HG02678 (cell line): ENCODE results near the gene RNF19B.

Experiments
- ATAC-seq: cut with Tn5 transposase; IDR thresholded peaks from one replicate; pipeline ENCODE4 v1.9.1; 2021; ENCODE audit warnings: mild to moderate bottlenecking, moderate library complexity; ENCODE audit not compliant: unreplicated experiment

Gene RNF19B

DNA sequence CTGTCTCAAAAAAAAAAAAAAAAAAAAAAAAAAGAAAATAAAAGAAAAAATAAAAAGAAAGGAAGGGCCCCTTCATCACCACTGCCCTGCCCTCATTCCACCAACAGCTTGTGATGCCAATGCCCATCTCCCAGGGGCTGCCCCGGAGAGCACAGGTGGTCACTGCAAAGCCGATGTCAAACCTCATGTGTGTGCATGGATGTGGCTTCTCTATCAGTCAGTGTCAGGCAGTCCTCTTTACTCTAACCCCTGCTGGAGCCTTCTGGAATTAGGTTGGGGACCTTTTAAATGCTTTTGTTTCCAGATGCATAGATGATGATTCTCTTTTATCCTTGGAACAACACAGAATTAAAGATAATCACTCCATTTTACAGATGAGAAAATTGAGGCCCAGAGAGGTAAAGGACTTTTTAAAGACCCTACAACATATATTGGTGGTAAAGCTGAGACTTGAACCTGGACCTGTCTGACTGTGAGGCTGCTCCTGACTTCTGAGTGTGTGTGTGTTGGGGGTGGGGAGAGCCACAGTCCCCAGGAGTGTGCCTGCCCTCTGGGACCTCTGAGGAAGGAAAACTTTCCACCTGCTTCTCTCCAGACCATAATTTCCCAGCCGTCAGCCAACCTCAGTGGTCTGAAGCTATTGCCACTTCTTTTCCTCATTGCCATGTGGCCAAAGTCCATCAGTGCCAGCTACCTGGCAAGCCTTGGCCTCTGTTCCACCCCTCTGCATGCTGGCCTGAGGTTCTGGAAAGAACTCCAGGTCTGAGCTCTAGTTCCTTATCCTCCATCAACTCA, 60.4 kb downstream of the RNF19B start:
- ATAC-seq = no peak

DNA sequence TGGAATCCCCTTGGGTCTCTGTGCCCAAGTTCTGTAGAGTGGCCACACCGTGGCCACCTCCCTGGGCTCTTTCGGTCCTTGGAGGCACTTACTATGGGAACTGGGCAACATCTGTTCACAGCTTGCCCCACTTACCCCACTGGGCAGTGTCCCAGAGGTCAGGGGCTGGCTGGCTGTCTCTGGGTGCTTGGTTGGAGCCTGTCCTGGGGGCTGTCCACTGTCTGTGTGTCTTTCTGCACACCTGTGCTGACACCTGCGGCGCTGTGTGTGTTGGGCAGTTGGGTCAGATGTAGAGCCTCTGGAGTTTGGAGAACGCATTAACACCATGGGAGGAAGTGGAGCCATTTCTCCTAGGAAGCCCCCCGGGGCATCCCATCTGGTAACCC, 62.1 kb downstream of the RNF19B start:
- ATAC-seq = no peak

DNA sequence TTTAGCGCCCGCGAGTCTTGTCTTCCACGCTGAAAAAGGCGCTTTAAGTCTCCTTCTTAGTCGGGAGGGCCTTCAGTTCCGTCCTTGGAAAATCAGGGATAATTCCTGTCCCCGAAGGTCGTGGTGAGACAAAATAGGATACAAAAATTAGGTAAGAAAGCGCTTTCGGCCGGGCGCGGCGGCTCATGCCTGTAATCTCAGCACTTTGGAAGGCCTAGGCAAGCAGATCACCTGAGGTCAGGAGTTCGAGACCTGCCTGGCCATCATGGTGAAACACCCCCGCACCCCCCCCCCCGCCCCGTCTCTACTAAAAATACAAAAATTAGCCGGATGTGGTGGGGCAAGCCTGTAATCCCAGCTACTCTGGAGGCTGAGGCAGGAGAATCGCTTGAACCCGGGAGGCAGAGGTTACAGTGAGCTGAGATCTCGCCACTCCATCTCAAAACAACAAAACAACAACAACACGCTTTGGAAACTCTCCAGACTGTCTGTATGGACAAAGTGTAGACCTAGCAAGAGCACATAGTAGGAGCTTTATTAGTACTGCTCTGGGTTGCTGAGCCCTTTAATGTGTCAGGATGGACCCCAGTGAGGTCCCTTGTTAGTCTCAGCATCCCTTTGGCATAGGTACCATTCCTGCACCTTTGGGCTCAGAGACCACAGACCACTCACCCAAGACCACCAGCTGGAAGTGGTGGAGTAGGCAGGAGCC, 62.6 kb downstream of the RNF19B start:
- no peak for ATAC-seq

DNA sequence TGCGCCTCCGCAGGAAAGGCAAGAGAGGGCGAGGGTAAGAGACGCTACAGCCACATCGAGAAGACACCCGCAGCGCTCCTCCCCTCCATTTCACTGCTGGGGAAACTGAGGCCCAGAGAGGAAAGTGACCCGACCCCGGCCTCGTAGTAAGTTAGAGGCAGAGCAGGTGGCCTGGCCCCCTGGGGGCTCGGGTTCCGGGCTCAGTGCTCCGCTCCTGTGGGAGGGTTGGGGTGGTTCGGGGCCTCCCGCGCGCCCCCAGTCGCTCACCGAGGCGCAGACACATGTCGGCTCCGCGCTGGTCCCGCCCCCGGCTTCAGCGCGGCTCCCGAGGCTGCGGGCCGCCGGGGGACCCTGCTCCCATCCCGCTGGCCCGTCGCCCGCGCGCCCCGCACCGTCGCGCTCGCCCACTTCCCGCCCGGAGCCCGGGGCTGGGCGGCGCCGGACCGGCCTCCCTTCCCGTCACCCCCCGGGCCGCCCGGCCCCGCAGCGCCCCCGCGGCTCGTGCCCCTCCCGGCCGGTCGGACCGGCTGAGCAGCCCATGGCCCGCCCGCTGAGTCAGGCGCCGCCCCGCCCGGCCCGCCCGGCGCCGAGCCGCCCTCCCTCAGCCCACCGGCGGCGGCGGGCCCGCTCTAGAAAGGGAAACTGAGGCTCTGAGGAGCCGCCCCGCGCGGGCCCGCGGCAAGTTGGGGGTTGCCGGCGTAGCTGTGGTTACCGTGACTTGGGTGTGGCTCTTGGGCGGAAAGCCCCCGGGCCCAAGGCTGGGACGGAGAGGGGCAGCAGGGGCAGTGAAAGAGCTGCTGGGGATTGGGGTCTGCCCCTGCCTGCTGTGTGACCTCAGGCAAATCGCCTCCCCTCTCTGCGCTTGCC, 63.4 kb downstream of the RNF19B start, which contains the start of gene TMEM54:
TSS of gene TMEM54 (minus strand) at position 434 of the 867 bp plus-strand sequence. CDS start at position 283, 151 bp downstream.
- no peak for ATAC-seq

DNA sequence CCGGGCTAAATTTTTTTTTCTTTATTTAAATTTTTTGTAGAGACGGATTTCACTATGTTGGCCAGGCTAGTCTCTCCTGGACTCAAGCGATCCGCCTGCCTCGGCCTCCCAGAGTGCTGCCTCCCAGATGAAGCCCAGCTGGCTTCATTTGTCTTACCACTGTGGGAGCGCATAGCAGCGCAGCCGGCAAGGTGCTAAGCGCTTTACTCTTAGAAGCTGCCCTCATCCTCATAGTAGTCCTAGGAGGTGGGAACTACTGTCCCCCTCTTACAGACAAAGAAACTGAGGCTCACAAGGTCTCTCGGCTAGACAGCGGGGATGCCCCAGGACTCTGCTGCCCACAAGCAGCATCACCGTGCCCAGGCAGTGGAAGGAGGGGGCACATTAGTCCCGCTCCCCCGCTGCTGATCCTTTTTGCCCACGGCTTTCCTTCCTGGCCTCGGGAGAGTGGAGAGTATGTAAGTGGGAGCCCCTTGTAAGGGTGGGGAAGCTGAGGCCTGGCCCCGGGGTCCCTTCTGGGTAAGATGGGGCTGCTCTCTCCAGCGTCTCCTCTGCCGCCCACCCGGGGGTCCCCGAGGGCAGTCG, 64.1 kb downstream of the RNF19B start:
- ATAC-seq = no peak

DNA sequence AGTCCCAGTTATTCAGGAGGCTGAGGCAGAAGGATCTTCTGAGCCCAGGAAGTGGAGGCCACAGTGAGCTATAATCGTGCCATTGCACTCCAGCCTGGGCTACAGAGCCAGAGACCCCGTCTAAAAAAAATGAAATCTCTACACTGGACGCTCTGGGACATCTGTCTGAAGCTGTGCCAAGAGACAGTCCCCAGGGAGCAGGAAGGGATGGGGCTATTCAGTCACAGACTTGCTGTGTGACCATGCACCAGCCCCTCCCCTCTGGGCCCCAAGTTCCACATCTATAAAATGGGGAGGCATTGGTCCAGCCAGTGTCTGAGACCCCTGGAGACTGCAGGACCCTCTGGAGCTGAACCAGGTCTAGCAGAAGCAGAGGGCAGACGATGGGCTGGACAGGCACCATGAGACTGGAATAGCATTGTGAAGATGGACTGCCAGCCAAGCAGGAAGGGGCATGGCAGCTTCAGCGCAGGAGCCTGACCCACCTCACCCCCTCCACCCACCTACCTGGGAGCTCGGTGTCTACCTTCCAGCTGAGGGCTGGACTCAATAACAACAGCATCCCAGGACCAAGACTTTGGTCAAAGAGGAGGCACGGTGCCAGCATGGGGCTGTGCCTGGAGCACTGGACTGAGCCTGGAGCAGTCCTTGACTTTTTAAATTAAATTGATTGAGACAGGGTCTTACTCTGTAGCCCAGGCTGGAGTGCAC, 64.9 kb downstream of the RNF19B start:
- ATAC-seq = no peak

DNA sequence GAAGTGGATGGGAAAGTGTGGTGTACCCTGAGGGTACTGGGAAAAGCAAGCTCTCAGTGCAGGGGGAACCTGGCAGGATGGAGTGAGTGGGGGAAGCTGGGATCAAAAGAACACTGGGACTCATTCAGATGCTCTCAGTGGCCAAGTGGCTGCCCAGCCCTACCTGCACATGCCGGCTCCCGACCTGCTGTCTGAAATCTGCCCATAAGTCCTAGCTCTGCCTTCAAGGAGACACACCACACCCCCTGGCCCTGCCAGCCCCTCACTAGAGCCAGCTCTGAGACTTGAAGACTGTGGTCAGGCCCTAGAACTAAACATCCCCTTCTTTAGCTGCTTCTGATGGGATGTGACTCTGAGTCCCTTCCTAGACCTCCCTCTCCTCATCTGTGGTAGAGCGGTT, 65.7 kb downstream of the RNF19B start:
- ATAC-seq = no peak

DNA sequence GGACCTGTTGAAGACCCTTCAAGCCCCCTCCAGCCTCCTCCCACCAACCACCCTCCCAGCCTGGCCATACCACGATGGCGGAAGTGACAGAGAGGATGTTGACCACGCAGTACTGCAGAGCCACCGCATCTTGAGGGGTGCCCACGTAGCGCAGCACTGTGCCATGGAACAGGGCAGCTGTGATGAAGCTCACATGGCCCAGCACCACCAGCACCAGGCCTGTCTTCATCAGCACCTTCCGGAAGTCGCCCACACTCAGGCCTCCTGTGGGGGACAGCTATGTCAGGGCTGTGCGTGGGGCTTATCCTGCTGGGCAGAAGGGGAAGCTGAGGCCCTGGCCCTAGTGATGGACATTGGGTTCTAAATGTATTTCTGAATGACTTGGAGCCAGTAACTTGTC, 66.6 kb downstream of the RNF19B start:
- ATAC-seq = no peak

DNA sequence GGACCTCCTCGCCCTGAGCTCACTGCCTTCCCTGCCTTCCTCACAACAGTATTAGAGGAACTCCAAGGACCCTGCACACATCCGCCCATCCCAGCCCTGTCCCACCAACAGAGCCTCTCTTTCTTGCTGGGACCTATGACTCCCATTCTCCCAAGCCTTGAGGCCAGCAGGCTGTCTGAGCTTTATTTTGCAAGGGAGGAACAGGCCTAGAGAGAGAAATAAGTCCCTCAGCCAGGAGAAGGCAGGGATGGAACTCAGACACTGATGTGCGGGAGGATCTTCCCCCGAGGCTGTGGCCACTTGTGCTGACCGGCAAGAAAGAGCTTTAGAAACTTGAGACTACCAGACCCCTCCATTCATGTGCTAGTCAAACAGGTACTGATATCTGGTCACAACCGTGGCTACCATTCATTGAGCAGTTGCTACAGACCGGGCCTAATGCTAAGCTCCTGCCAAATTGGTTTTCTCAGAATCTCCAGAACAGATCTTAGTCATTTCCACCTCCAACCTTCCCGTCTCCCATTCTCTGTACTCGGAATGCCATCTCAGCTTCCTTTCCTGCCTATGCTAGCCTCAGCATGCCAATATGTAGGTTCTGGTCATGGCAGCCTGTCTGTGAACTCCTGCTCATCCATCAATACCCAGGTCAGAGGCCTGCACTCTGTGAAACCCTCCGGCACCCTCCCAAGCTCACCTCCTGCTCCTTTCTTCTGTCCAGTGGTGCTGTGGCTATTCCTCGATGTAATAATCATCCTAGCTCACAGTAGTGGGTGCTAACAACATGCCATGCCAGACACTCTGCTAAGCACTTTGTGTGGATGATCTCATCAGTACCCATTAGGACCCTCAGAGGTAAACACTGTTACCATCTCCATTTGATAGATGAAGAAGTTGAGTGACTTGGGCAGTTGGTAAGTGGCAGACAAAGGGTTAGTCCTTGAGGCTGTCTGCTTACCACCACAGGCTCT, 67.2 kb downstream of the RNF19B start:
- no peak for ATAC-seq

DNA sequence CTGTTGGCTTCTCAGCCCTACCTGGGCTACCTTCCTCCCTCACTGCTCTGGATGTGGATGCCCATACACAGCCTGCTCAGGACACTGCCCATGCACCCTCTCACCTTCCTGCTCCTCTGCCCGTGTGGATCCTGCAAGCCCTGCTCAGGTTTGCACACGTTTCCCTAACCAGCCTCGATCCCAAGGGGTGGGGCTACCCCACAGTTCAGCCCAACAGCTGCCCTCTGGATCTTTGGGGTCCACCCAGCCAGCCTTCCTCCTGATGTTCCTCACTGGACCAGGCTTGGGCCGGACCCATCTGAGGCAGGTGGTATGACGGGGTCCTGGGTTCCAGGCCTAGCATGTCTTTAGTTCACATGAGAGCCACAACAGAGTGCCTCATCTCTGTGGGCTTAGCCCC, 68.2 kb downstream of the RNF19B start:
- no peak for ATAC-seq

DNA sequence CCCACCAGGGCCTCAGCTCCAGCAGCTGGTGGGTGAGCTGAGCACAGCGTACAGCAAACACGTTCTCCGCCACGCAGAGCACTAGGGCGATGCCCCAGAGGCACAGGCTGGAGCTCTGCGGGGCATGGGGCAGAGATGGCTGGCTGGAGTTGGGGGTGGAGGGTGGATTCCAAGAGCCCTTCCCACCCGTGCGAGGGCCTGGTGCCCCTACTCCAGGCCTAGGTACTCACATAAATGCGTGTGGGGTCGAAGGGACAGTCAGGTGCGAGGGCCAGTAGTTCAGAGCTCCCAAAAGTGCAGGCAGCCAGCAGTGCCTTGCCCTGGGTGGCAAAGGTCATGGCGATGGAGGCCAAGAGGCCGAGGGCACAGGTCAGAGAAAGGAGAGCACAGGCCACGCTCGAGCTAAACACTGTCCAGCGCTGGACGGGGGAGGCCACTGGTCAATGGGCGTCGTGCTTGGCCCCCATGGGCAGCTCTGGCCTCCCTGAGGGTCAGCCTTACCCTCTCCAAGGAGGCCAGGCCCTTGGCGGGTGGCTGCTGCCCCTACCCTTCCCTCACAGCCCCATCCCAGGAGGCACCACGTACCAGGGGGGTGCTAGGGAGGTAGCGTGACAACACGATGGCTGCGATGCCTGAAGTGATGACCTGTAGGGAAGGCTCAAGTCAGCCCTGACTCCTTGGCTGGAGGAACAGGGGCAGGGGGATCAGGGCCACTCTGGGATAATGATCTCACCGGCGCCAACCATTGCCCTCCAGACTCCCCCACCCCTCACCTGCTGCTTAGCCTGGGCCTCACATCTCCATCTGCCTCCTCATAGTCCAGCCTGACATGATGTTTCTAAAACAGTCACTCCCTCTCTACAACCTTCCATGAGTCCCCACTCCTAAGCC, 69.0 kb downstream of the RNF19B start:
- ATAC-seq = no peak

DNA sequence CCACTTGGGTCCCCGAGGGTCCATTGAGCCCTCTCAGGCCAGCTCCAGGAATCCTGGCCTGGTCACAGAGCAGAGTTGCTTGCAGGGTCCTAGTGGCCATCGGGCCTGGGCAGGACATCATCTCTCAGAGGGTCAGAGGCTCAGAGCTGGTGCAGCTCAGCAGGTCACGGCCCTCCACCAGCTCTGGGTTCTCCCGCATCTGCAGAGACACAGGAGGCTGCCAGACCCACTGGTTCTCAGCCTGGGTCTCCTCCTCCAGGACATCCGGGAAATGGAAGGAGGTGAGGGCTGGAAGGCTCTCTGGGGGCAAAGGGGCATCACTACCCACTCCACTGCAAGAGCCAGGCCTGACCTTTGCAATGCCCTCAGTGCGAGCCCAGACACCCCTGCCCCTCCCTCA, 69.9 kb downstream of the RNF19B start:
- ATAC-seq = no peak

DNA sequence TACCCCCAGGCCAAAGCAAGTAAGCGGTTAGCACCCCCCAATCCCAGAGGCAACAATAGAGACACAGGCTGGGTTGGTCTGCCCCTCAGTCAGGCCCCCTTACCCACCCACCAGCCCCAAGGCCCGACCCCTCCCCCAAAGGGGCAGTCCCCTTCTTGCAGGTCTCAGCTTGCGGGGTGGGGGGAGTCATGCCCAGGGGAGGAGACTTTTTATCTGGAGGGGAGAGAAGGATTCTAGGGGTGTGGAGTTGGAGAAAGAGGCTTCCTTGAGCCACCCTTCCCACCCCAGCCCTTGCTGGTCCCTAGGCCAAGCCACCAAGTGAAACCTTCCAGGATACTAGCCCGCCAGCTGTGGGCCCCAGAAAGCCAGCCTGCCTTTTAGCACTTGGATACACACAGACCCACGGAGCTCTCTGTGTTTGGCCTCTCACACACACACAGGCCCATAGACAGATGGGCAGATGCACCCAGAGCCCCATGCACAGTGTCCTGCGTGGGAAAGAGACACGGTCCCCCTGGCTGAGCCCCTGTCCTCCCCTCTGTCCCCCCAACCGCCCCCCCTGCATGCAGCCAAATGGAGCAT, 70.5 kb downstream of the RNF19B start:
- ATAC-seq = no peak

DNA sequence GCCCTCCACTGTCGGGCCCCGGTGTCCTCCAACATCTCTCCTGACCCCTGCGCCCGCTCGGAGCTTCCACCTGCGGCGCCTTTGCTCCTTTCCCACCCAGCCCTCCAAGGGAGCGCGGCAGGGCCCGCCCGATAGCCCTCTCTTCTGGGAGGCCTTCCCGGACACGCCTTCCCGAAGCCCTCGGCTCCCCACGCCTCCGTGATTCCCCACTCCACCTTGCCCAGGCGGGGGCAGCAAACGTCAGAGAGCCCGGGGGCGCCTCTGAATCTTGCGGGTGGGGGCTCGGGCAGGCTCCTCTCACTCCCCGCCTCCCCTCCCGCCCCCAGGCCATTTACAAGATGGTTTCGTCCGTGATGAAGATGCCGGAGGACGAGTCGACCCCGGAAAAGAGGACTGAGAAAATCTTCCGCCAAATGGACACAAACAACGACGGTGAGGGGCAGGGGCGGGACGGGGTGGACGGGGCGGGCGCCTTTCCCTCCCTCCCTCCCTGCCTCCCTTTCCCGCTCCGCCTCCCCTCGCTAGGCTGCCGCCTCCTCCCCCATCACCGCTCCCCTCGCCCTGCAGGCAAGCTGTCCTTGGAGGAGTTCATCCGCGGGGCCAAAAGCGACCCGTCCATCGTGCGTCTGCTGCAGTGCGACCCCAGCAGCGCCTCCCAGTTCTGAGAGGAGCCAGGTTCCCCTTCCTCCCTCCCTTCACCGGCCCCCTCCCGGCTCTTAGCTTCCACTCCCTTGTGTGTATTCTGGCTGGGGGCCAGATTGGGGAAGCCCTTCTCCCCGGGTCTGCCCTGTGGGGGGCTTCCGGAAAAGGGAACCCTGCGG, 71.2 kb downstream of the RNF19B start:
- no peak for ATAC-seq

DNA sequence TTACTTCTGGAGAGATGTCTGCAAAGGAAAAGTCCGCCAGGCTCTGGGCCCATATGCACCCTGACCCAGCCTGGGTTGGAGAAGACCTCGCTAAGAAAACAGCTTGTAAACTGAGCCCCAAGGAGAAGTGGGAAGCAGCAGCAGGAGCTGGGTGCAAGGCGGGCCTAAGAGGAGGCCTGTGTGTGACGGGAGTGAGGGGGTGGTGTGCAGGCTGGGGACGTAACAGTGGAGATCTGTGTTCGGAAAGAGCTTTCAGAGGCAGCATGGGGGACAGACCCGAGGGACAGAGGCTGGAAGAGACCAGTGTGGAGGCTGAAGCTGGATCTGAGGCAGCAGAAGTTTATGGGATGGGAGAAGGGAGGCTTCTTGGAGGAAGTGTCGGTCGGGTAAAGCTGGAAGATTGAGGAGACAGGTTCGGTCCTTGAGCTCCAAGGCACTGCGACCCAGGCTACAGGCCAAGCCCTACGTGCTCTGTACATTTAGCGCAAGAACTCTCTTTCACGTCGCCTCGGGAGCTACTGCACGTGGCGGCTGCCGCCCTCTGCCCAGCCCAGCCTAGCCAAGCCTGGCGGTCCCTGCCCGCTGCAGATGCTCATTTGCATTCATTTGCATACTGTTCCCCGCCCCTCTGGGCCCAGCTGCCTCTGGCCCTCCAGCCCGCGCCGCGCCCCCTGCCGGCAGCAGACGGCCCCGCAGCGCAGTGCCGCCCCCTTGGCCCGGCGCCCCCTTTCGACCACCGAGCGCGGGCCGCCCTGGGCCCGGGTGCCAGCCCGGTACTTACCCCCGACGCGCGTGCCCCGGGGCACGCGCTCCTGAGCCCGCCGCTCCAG, 72.0 kb downstream of the RNF19B start:
- no peak for ATAC-seq

DNA sequence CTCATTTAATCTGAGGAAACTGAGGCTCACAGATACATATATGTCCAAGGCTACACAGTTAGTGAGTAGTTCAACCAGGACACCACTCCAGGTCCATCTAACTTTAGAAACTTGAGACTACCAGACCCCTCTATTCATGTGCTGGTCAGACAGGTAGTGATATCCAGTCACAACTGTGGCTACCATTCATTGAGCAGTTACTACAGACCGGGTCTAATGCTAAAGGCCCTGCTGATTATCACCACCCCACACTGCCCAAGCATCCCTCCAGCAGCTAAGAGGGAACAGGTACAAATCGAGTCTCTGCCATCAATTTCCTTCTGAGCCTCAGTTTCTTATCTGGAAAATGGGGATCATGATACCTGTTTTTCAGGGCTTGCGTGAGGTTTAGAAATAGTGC, 73.0 kb downstream of the RNF19B start:
- no peak for ATAC-seq
